ENCODE data around the gene LAMA4.

GRCh38 chr6:112207131-112207530, 47.2 kb downstream of the LAMA4 start:
- TF ChIP-seq CTCF (IDR thresholded peaks at IDR 0.05; ENCODE audit: insufficient read depth, low read length, poor library complexity, severe bottlenecking) (no peak), EZH2phosphoT487 (conservative IDR thresholded peaks at IDR 0.05; ENCODE audit: low read length) (no peak)
